NK-92 (cell line): ENCODE measurements around the gene ELAVL3.
"Not testable (repeated sequence)": the region's sequence is repeated elsewhere in the genome, so short reads cannot be mapped to it uniquely, and the experiment has no call there.

Experiments used
- DNase-seq: peaks from one replicate; lab custom pipeline; 2025; ENCODE audit not compliant: unreplicated experiment; lab: John Stamatoyannopoulos, UW

ELAVL3 gene

GRCh38 chr19:11444059-11444458 is 36.8 kb downstream of the ELAVL3 start:
- no peak for DNase-seq

GRCh38 chr19:11437955-11438354 is 42.9 kb downstream of the ELAVL3 start:
- DNase-seq, result no peak

GRCh38 chr19:11435833-11436313 is 45.0 kb downstream of the ELAVL3 start:
- no peak for DNase-seq

GRCh38 chr19:11435057-11435832 is 45.6 kb downstream of the ELAVL3 start, which contains the start of the genes ODAD3 and PRKCSH:
ODAD3 (minus strand) TSS chr19:11435121; CDS start chr19:11435016, 105 bp downstream.
PRKCSH (plus strand) TSS chr19:11435635; CDS start chr19:11436118, 483 bp downstream.
- DNase-seq, result peak; percentile 91

- no peak for DNase-seq
Measured at GRCh38 chr19:11434703-11435056, 46.2 kb downstream of the ELAVL3 start.

GRCh38 chr19:11433526-11433925 is 47.3 kb downstream of the ELAVL3 start:
- DNase-seq, result not testable (repeated sequence)

GRCh38 chr19:11426656-11427055 is 54.2 kb downstream of the ELAVL3 start:
- no peak for DNase-seq

GRCh38 chr19:11425719-11426457 is 55.0 kb downstream of the ELAVL3 start:
- no peak for DNase-seq

GRCh38 chr19:11423791-11424181 is 57.1 kb downstream of the ELAVL3 start:
- no peak for DNase-seq

- DNase-seq, result no peak
Measured at GRCh38 chr19:11423164-11423790, 57.6 kb downstream of the ELAVL3 start.

GRCh38 chr19:11422163-11423065 is 58.4 kb downstream of the ELAVL3 start:
- no peak for DNase-seq

- DNase-seq, result no peak
Measured at GRCh38 chr19:11421371-11422098, 59.3 kb downstream of the ELAVL3 start.

GRCh38 chr19:11420429-11421370 is 60.1 kb downstream of the ELAVL3 start:
- DNase-seq, result no peak

- DNase-seq, result no peak
Measured at GRCh38 chr19:11418549-11419506, 62.0 kb downstream of the ELAVL3 start, which contains the start of gene RGL3. RGL3 (minus strand) TSS chr19:11419314; CDS start chr19:11419278, 36 bp downstream.

GRCh38 chr19:11418094-11418548 is 62.7 kb downstream of the ELAVL3 start:
- no peak for DNase-seq

GRCh38 chr19:11416346-11417052 is 64.3 kb downstream of the ELAVL3 start:
- no peak for DNase-seq

GRCh38 chr19:11414544-11414943 is 66.3 kb downstream of the ELAVL3 start:
- DNase-seq, result no peak
